SK-N-SH treated with all-trans-retinoic acid at 6 μM for 48 hours (cell line): Measurements from ENCODE around the gene CDK14.

Source experiments
- ATAC-seq: fragments of 200-7000 bp; cut with Tn5 transposase; 3 replicates; pipeline ENCODE4 v1.9.1; 2020; ENCODE audit warnings: mild to moderate bottlenecking, moderate library complexity
- ARNTL ChIP-seq: fragments of 450-650 bp; formaldehyde crosslinking; IDR thresholded peaks from 2 replicates; pipeline ENCODE4 v1.5.0; 2020; ENCODE audit warnings: low read depth, mild to moderate bottlenecking, moderate library complexity, borderline replicate concordance
- BACH2 ChIP-seq: fragments of 250-450 bp; sonication (Bioruptor Pico); IDR thresholded peaks from 2 replicates; pipeline ENCODE4 v1.9.0; 2021; ENCODE audit warnings: mild to moderate bottlenecking, borderline replicate concordance
- CREB5 ChIP-seq: fragments of 250-450 bp; sonication (Bioruptor Pico); IDR thresholded peaks from 2 replicates; pipeline ENCODE4 v1.5.1; 2020; ENCODE audit warnings: low read depth, mild to moderate bottlenecking, moderate library complexity
- CSDC2 ChIP-seq: fragments of 250-450 bp; sonication (Bioruptor Pico); IDR thresholded peaks from 2 replicates; pipeline ENCODE4 v1.5.0; 2020; ENCODE audit warnings: mild to moderate bottlenecking, moderate library complexity
- CSRNP3 ChIP-seq: fragments of 250-450 bp; sonication (Bioruptor Pico); IDR thresholded peaks from 2 replicates; pipeline ENCODE4 v1.5.1; 2021; ENCODE audit warnings: mild to moderate bottlenecking, moderate library complexity
- ESRRG ChIP-seq: fragments of 250-450 bp; sonication (Bioruptor Pico); IDR thresholded peaks from 2 replicates; pipeline ENCODE4 v1.6.1; 2021; ENCODE audit warnings: mild to moderate bottlenecking
- GLIS3 ChIP-seq: fragments of 250-450 bp; sonication (Bioruptor Pico); IDR thresholded peaks from 2 replicates; pipeline ENCODE4 v1.5.0; 2020; ENCODE audit warnings: mild to moderate bottlenecking, moderate library complexity
- ISL1 ChIP-seq: fragments of 250-450 bp; sonication (Bioruptor Pico); IDR thresholded peaks from 2 replicates; pipeline ENCODE4 v2.1.2; 2022; ENCODE audit warnings: mild to moderate bottlenecking, moderate library complexity
- OSR1 ChIP-seq: fragments of 250-450 bp; sonication (Bioruptor Pico); IDR thresholded peaks from 2 replicates; pipeline ENCODE4 v1.8.0; 2022; ENCODE audit warnings: moderate library complexity, mild to moderate bottlenecking, inconsistent platforms
- POU6F1 ChIP-seq: fragments of 250-450 bp; sonication (Bioruptor Pico); IDR thresholded peaks from 2 replicates; pipeline ENCODE4 v1.8.0; 2021; ENCODE audit warnings: low read depth, mild to moderate bottlenecking, moderate library complexity, borderline replicate concordance
- PPARA ChIP-seq: fragments of 250-450 bp; sonication (Bioruptor Pico); IDR thresholded peaks from 2 replicates; pipeline ENCODE4 v1.5.0; 2020; ENCODE audit warnings: mild to moderate bottlenecking, borderline replicate concordance
- RARB ChIP-seq: fragments of 250-450 bp; sonication (Bioruptor Pico); IDR thresholded peaks from 2 replicates; pipeline ENCODE4 v1.8.0; 2021; ENCODE audit warnings: mild to moderate bottlenecking, moderate library complexity
- SNAI2 ChIP-seq: fragments of 250-450 bp; sonication (Bioruptor Pico); IDR thresholded peaks from 2 replicates; pipeline ENCODE4 v1.5.0; 2020; ENCODE audit warnings: mild to moderate bottlenecking, moderate library complexity
- TCF4 ChIP-seq: fragments of 250-450 bp; sonication (Bioruptor Pico); IDR thresholded peaks from 2 replicates; pipeline ENCODE4 v1.8.0; 2021; ENCODE audit warnings: mild to moderate bottlenecking, moderate library complexity, borderline replicate concordance
- TOX ChIP-seq: fragments of 250-450 bp; sonication (Bioruptor Pico); IDR thresholded peaks from 2 replicates; pipeline ENCODE4 v1.8.0; 2021; ENCODE audit warnings: mild to moderate bottlenecking, moderate library complexity, borderline replicate concordance
- TSHZ2 ChIP-seq: fragments of 250-450 bp; sonication (Bioruptor Pico); IDR thresholded peaks from 2 replicates; pipeline ENCODE4 v1.5.0; 2020; ENCODE audit warnings: mild to moderate bottlenecking, moderate library complexity
- ZC3H10 ChIP-seq: fragments of 250-450 bp; sonication (Bioruptor Pico); IDR thresholded peaks from 2 replicates; pipeline ENCODE4 v1.5.1; 2021; ENCODE audit warnings: mild to moderate bottlenecking, moderate library complexity
- ZFP3 ChIP-seq: fragments of 250-450 bp; sonication (Bioruptor Pico); IDR thresholded peaks from 2 replicates; pipeline ENCODE4 v1.5.0; 2020; ENCODE audit warnings: mild to moderate bottlenecking, moderate library complexity
- ZFP30 ChIP-seq: fragments of 450-650 bp; formaldehyde crosslinking; IDR thresholded peaks from 2 replicates; pipeline ENCODE4 v1.5.0; 2022; ENCODE audit warnings: mild to moderate bottlenecking, moderate library complexity
- ZNF565 ChIP-seq: fragments of 450-650 bp; formaldehyde crosslinking; conservative IDR thresholded peaks from 2 replicates; pipeline ENCODE4 v1.5.0; 2020; ENCODE audit warnings: low read depth, mild to moderate bottlenecking, moderate library complexity
- ZNF70 ChIP-seq: fragments of 450-650 bp; formaldehyde crosslinking; IDR thresholded peaks from 2 replicates; pipeline ENCODE4 v1.5.0; 2020; ENCODE audit warnings: mild to moderate bottlenecking, moderate library complexity
- ZNF8 ChIP-seq: fragments of 450-650 bp; formaldehyde crosslinking; IDR thresholded peaks from 2 replicates; pipeline ENCODE4 v1.5.0; 2020; ENCODE audit warnings: mild to moderate bottlenecking, moderate library complexity

Gene CDK14

GRCh38 chr7:90917539-90917938, 321.4 kb downstream of the CDK14 start:
- TF ChIP-seq TSHZ2 (CRISPR knock-in tag) (no peak), ZNF8 (CRISPR knock-in tag) (no peak), TCF4 (CRISPR knock-in tag) (no peak), ZNF70 (CRISPR knock-in tag) (no peak), BACH2 (no peak), PPARA (CRISPR knock-in tag) (no peak), RARB (CRISPR knock-in tag) (no peak), TOX (CRISPR knock-in tag) (no peak), POU6F1 (CRISPR knock-in tag) (no peak), ISL1 (CRISPR knock-in tag) (no peak), CREB5 (CRISPR knock-in tag) (no peak), CSRNP3 (CRISPR knock-in tag) (no peak)
- ATAC-seq, result no peak

GRCh38 chr7:90918303-90918702, 322.2 kb downstream of the CDK14 start:
- ATAC-seq, result no peak

More at GRCh38 chr7:90918303-90918702, 322.2 kb downstream of the CDK14 start:
- TF ChIP-seq TCF4 (CRISPR knock-in tag) (no peak), ZNF565 (CRISPR knock-in tag) (no peak), ZNF70 (CRISPR knock-in tag) (no peak), CSDC2 (CRISPR knock-in tag) (no peak), ZFP3 (CRISPR knock-in tag) (no peak), SNAI2 (CRISPR knock-in tag) (no peak), ISL1 (CRISPR knock-in tag) (no peak), ARNTL (no peak), POU6F1 (CRISPR knock-in tag) (no peak), PPARA (CRISPR knock-in tag) (no peak), CREB5 (CRISPR knock-in tag) (no peak), OSR1 (CRISPR knock-in tag) (no peak), GLIS3 (CRISPR knock-in tag) (no peak), ESRRG (no peak), TOX (CRISPR knock-in tag) (no peak), RARB (CRISPR knock-in tag) (no peak), ZFP30 (CRISPR knock-in tag) (no peak), ZNF8 (CRISPR knock-in tag) (no peak), ZC3H10 (no peak)
